NOMO-1 treated with dmso at 0.1 percent for 144 hours (cell line): ENCODE data around the gene RPSA.
"Not testable (repeated sequence)": the region's sequence is repeated elsewhere in the genome, so short reads cannot be mapped to it uniquely, and the experiment has no call there.

Source experiments
- DNase-seq: peaks from one replicate; lab custom pipeline; 2025; ENCODE audit not compliant: unreplicated experiment; lab: John Stamatoyannopoulos, UW

RPSA gene

GRCh38 chr3:39419742-39420315 is 13.3 kb downstream of the RPSA start:
- DNase-seq, result no peak

GRCh38 chr3:39420543-39420942 is 14.0 kb downstream of the RPSA start:
- no peak for DNase-seq

- DNase-seq, result no peak
Observed at GRCh38 chr3:39423436-39423970, 17.0 kb downstream of the RPSA start.

- no peak for DNase-seq
Observed at GRCh38 chr3:39426312-39426711, 19.8 kb downstream of the RPSA start.

GRCh38 chr3:39427506-39427905 is 21.0 kb downstream of the RPSA start:
- no peak for DNase-seq

DNA sequence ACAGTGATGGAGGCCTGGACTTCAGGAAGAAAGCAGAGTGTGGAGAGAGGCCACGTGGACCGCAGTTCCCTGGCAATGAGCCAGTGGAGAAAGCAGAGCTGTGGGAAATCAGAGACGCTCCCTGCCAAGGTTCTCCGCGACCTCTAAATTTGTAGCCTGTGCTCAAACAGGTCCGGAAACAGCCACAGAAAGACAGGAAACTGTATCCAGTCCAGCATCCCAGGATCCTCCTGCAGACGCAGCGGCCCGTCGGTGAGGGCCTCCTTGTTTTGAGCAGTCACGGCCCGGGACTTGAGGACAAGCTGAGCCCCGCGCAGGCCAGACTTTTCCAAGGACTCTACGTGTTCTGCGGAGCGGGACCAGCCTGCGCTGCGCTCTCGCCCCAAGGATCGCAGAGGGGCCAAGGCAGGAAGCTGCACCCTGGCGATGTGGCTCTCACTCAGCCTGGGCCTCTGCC is 22.3 kb downstream of the RPSA start:
- DNase-seq, result no peak

DNA sequence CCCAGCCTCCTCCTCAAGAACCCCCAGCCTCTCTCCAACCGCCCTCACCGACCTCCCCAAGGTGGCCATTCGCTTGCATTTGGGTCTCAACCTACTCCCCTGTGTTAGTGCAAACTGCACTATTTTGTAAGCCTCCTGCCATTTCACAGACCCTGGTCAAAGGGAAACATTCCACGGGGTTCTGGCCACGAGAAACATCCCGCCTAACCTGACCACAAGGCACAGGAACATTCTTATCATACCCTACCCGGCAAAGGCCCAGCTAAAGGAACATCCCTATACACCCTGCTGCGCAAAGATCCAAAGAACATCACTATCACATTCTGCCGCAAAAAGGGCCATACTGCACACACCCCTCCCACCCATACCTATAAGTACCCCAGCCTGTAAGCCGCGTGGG is 22.9 kb downstream of the RPSA start:
- DNase-seq, result no peak

- no peak for DNase-seq
Observed at GRCh38 chr3:39432342-39432741, 25.8 kb downstream of the RPSA start.

GRCh38 chr3:39433642-39434041 is 27.1 kb downstream of the RPSA start:
- no peak for DNase-seq

- no peak for DNase-seq
Observed at GRCh38 chr3:39434574-39434973, 28.1 kb downstream of the RPSA start.

DNA sequence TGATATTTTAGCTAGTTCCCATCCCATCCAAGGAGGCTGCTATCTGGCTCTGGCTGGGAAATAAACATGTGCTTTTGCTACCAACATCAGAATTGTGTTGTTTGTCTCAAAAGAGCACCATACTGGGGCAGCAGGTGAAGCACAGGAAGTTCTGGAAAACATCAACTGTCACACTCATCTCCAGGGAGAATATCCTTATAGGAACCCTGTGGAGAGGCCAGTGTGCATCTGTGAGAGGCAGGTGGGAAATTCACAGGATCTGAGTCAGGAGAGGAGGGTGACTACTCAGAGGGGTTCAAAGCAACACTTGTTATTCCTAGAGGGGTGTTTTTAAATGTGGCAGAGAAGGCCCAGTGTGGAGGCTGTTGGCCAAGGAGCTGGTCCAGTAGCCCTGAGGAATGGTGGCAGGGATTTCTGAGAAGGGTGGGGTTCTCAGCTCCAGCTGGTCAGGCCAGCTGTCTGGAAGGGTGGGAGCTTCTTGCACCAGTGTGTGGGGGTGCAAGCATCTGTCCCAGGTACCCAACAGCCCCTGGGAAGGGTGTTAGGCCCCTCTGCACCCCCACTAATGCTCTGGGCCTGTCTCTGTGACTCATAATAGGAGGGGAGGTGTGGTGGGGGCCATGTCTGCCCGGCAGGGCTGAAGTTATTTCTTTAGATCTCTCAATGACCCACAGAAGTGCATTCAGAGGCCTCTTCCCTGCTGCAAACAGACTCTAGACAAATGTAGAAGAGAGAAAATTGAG is 28.7 kb downstream of the RPSA start:
- no peak for DNase-seq

- DNase-seq, result no peak
Observed at GRCh38 chr3:39438880-39439279, 32.4 kb downstream of the RPSA start.

DNA sequence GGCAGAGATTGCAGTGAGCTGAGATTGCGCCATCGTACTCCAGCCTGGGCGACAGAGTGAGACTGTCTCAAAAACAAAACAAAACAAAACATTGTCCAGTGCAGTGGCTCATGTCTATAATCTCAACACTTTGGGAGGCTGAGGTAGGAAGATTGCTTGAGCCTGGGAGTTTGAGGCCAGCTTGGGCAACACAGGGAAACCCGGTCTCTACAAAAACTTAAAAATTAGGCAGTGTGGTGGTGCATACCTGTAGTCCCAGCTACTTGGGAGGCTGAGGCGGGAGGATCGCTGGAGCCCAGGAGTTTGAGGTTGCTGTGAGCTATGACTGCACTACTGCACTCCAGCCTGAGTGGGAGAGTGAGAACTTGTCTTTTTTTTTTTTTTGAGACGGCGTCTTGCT is 33.8 kb downstream of the RPSA start:
- DNase-seq, result no peak

DNA sequence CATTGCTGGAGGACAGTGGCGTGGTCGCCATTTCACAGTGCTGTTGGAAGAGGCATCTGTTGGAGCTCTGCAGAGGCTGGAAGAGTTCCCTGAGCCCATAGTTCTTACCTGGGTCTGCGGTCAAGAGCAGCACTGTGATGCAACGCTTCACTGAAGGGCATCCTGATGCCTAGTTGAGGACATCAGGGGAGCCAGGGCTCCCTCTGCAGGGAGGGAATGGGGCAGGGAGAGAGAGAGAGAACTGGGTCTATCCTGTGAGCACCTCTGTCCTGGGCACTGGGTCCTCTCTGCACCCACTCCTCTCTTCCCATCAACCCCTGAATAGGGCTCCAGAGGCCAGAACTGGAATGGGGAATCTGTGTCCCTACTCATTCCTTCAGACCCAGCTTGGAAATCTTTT is 37.0 kb downstream of the RPSA start:
- DNase-seq, result no peak

DNA sequence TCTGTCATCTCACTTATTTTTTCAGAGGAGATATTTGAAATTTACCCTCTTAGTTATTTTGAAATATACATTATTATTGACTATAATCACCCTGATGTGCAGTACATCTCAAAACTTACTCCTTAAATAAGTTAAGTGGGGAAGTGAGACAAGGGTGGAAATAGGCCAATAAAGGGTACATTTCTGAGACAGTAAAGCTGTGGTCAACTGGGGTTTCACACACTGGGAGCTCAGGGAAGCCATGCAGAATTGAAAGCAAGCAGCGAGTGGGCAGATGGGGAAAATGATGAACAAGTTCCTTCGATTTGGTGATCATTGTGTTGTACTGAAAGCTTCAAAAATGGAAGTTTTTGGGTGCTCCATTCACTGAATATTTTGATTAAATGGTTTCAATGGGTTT is 39.4 kb downstream of the RPSA start:
- no peak for DNase-seq

DNA sequence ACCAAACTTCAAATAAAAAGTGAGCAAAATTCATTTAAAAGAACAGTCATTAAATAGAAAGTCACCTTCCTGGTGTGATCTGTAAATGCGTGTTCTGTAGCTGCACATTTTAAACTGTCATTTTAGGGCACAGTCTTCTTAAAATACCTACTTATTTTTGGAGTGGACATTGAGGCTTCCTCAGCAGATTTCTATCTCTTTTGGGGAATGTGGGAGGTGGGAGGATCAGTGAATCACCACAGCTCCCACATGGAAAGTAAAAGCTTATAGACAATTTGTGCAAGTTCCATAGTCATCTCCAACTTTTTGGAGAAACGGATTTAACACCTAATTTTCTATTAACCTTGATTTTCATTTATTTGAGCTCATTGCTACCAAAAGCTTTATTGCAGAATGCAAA is 39.9 kb downstream of the RPSA start:
- no peak for DNase-seq

DNA sequence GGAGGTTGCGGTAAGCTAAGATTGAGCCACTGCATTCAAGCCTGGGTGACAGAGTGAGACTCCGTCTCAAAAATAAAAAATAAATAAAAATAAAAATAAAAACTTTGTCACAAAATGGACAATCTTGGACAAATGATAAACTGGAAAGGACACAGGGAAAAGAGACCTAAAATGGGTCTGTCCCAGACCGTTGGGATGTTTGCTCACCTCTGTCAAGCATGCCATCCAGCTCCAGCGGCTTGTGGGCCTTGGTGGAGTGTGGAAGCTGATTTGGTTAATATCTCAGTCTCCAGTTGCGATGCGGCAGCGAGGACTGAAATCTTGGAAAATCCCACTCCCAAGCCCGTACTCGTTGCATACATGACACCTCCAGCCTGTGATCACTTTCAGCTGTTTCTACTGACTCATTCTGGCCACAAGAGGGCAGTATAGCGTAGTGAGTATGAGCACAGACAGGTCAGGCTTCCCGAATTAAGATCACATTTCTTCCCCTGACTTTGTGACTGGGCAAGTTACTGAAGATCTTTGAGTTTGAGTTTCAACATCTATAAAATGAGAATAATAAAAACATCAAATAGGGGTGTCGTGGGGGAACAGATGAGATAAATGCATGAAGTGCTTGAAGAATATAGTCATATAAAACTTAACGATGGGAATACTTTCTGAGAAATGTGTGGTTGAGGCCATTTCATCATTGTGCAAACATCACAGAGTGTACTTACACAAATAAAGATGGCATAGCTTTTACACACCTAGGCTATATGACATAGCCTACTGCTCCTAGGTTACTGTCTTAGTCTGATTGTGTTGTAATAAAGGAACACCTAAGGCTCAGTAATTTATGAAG is 41.3 kb downstream of the RPSA start:
- no peak for DNase-seq

DNA sequence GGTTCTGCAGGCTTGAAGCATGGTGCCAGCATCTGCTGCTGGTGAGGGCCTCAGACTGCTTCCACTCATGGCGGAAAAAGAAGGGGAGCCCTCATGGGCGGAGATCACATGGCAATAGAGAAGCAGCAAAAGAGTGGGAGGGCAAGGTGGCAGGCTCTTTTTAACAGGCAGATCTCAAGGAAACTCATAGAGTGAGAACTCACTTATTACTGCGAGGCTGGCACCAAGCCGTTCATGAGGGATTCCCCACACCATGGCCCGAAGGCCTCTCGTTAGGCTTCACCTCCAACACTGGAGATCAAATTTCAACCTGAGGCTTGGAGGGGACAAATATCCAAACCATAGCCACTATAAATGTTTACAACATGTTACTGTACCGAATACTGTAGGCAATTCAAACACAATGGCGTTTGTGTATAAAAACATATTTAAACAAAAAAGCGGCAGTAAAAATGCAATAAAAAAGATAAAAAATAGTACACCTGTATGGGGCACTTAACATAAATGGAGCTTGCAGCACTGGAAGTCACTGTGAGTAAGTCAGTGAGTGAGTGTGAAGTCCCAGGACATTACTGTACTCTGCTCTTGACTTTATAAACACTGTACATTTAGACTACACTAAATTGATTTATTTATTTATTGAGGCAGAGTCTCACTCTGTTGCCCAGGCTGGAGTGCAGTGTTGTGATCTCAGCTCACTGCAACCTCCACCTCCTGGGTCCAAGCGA is 42.1 kb downstream of the RPSA start:
- no peak for DNase-seq

DNA sequence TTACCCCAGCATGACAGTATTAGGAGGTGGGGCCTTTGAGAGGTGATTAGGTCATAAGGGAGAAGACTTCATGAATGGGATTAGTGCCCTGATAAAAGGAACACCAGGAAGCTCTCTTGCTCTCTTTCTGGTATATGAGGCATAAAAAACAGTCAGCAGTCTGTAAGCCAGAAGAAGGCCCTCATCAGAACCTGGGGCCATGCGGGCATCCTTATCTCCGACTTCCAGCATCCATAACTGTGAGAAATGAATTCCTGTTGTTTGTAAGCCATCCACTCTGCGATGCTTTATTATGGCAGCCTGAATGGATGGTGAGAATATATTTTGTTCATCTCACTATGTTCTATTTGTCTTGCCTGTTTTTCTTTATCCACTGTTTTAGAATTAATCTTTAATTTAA is 43.3 kb downstream of the RPSA start:
- no peak for DNase-seq

GRCh38 chr3:39453134-39453533 is 46.6 kb downstream of the RPSA start:
- no peak for DNase-seq

GRCh38 chr3:39453872-39454271 is 47.4 kb downstream of the RPSA start:
- not testable (repeated sequence) for DNase-seq
